HG03439 (cell line): Measurements from ENCODE around the gene PLXNB2.

ENCODE experiments used
- ATAC-seq: cut with Tn5 transposase; IDR thresholded peaks from one replicate; pipeline ENCODE4 v1.9.1; 2021; ENCODE audit warnings: mild to moderate bottlenecking, moderate library complexity; ENCODE audit not compliant: unreplicated experiment

Gene PLXNB2

GRCh38 chr22:50242406-50242949, 65.0 kb downstream of the PLXNB2 start:
- no peak for ATAC-seq

GRCh38 chr22:50238755-50239154, 68.7 kb downstream of the PLXNB2 start:
- ATAC-seq = no peak

GRCh38 chr22:50236731-50237409, 70.6 kb downstream of the PLXNB2 start:
- no peak for ATAC-seq

GRCh38 chr22:50233223-50233622, 74.2 kb downstream of the PLXNB2 start:
- ATAC-seq = no peak

GRCh38 chr22:50232481-50233151, 74.8 kb downstream of the PLXNB2 start:
- ATAC-seq = no peak

- ATAC-seq = no peak
These were observed 78.1 kb downstream of the PLXNB2 start for GRCh38 chr22:50229370-50229769.

GRCh38 chr22:50228366-50228765, 79.1 kb downstream of the PLXNB2 start:
- no peak for ATAC-seq

GRCh38 chr22:50227579-50228215, 79.7 kb downstream of the PLXNB2 start:
- no peak for ATAC-seq

GRCh38 chr22:50226875-50227165, 80.6 kb downstream of the PLXNB2 start:
- no peak for ATAC-seq

- no peak for ATAC-seq
These were observed 81.2 kb downstream of the PLXNB2 start for GRCh38 chr22:50226063-50226874.

GRCh38 chr22:50225200-50225969, 82.1 kb downstream of the PLXNB2 start:
- no peak for ATAC-seq
